Psoas muscle (tissue), 8 donors: ENCODE data around the gene ZRANB3. TPM values are rescaled to one million over a fixed set of nuclear protein-coding genes. Genes with fewer than 3 reads are reported as not detected.

Source experiments
- ATAC-seq, 4 donors: fragments of 200-7000 bp; cut with Tn5 transposase; one replicate each; pipeline ENCODE4 v1.9.1; 2020; ENCODE audit warnings: moderate library complexity in 3 of 4, mild to moderate bottlenecking in 2 of 4
- DNase-seq, 2 donors: peaks; one replicate each; pipeline ENCODE4 v3.0.0-alpha.2; 2020
- H3K27ac ChIP-seq: fragments of 200-600 bp; one replicate; pipeline ENCODE4 v1.8.0; 2022
- H3K27me3 ChIP-seq, 3 donors: fragments of 200-600 bp in 1 of 3; one replicate each; pipeline versions ENCODE4 v1.6.1 to v1.8.0; 2013 to 2022; ENCODE audit warnings: low read length in 2 of 3, mild to moderate bottlenecking in 2 of 3, moderate library complexity in 1 of 3; ENCODE audit not compliant: insufficient read depth in 3 of 3
- H3K36me3 ChIP-seq, 2 donors: fragments of 200-600 bp in 1 of 2; one replicate each; pipeline versions ENCODE4 v1.6.1 to v1.8.0; 2013 to 2022; ENCODE audit warnings: low read depth in 1 of 2, mild to moderate bottlenecking in 1 of 2, moderate library complexity in 1 of 2; ENCODE audit not compliant: insufficient read depth in 1 of 2
- H3K4me1 ChIP-seq: fragments of 200-600 bp; one replicate; pipeline ENCODE4 v1.8.0; 2022
- H3K4me3 ChIP-seq: fragments of 200-600 bp; one replicate; pipeline ENCODE4 v1.8.0; 2022; ENCODE audit warnings: mild to moderate bottlenecking
- H3K9me3 ChIP-seq: fragments of 200-600 bp; one replicate; pipeline ENCODE4 v1.8.0; 2022
- CTCF ChIP-seq: fragments of 200-600 bp; IDR thresholded peaks from one replicate; pipeline ENCODE4 v1.8.0; 2022; ENCODE audit warnings: antibody characterized with exemption
- WGBS, 3 donors: extraction: QIAGEN DNeasy Blood & Tissue Kit; methylation state at CpG; one replicate each; pipeline versions ENCODE4 v1.1.6 to v1.1.7; 2013; 5-methylcytosine and 5-hydroxymethylcytosine counted together
- intact Hi-C, 2 donors: fragments of 100-400 bp; cut with DNase I; formaldehyde crosslinking; loops; one replicate each; pipeline versions ENCODE4 v1.11.0 to v1.14.2; 2022
- polyA plus RNA-seq, 3 donors: library from polyadenylated mRNA; stranded (reverse); fragments of 200-250 nt; gene quantifications; one replicate each; pipeline ENCODE4 v1.2.3, GENCODE V29; 2013
- total RNA-seq, 4 donors: library from RNA; stranded (reverse); fragmentation: NEBNext Ultra II Directional in 2 of 4; extraction: Animal tissue kit (Norgen Biotek cat#: 25700) in 2 of 4; gene quantifications; one replicate each; pipeline versions ENCODE4 v1.2.1 to v1.2.4, GENCODE V29; 2021 to 2023
- donor health status: healthy with polysubstance abuse.
- donor health status: DM: no; HTN: no; CAD: no; lungs with moderate emphysema.
- donor health status: Bipolar disorder and iron deficiency.
- donor health status: healthy.
- donor health status: DM: yes; HTN: yes; CAD: no.
- donor health status: DM: no; HTN: no; CAD: no.
- donor health status: DM: no; HTN: no; CAD: no.
- donor health status: DM: yes; HTN: yes; CAD: no.

The ZRANB3 gene
- total and polyA plus RNA-seq, 7 donors = 1.3 to 6.4 (median 4.0) TPM

- H3K27me3 ChIP-seq = no peaks in the 10 kb centered on the region
- 96 to 97% (median 96%) methylated on average over 3 of the region's 3 CpGs for WGBS, 3 donors
- H3K4me3 ChIP-seq = no peak overlapping the region
- intact Hi-C loops = loop anchor here (10.0 kb wide), 2 partner anchors 587 to 607 kb away; partner anchors contain the start of gene UBXN4 (in 1 of the 2)
- no peak overlapping the region for H3K27ac ChIP-seq
- TF ChIP-seq CTCF = no peak
- no peaks in the 10 kb centered on the region for H3K4me1 ChIP-seq
- no peak for DNase-seq
- peaks cover 0 to 96% of the 10 kb centered on the region in 2 donors for H3K36me3 ChIP-seq
- no peak for ATAC-seq
- no peaks in the 10 kb centered on the region for H3K9me3 ChIP-seq
Measured at GRCh38 chr2:135157856-135158255, 373.2 kb downstream of the ZRANB3 start.

- no peaks in the 10 kb centered on the region for H3K4me1 ChIP-seq
- no peak for DNase-seq
- H3K27me3 ChIP-seq = no peaks in the 10 kb centered on the region
- ATAC-seq = no peak
- peaks cover 11 to 100% of the 10 kb centered on the region in 2 donors for H3K36me3 ChIP-seq
- H3K4me3 ChIP-seq = no peak overlapping the region
- no peaks in the 10 kb centered on the region for H3K9me3 ChIP-seq
- intact Hi-C loops = loop anchor here (10.0 kb wide), 2 partner anchors 590 to 610 kb away; partner anchors contain the start of gene UBXN4 (in 1 of the 2)
- no peak for TF ChIP-seq CTCF
- H3K27ac ChIP-seq = no peak overlapping the region
Measured at GRCh38 chr2:135154962-135155361, 376.1 kb downstream of the ZRANB3 start.

- peaks cover 11 to 74% of the 10 kb centered on the region in 2 donors for H3K36me3 ChIP-seq
- ATAC-seq = no peak
- intact Hi-C loops = loop anchor here (10.0 kb wide), 2 partner anchors 592 to 612 kb away; partner anchors contain the start of gene UBXN4 (in 1 of the 2)
Measured at GRCh38 chr2:135152361-135152760, 378.7 kb downstream of the ZRANB3 start.

GRCh38 chr2:135151615-135152014 lies 379.4 kb downstream of the ZRANB3 start:
- H3K36me3 ChIP-seq = peaks cover 11 to 70% of the 10 kb centered on the region in 2 donors
- H3K27me3 ChIP-seq = no peaks in the 10 kb centered on the region
- H3K27ac ChIP-seq = no peak overlapping the region
- no peaks in the 10 kb centered on the region for H3K4me1 ChIP-seq
- TF ChIP-seq CTCF = no peak
- no peak overlapping the region for H3K4me3 ChIP-seq
- ATAC-seq (no peak), DNase-seq (no peak)
- H3K9me3 ChIP-seq = no peaks in the 10 kb centered on the region
- intact Hi-C loops = loop anchor here (10.0 kb wide), 2 partner anchors 593 to 613 kb away; partner anchors contain the start of gene UBXN4 (in 1 of the 2)
- WGBS, 3 donors = 68 to 78% (median 68%) methylated on average over 3 of the region's 3 CpGs

More at GRCh38 chr2:135152361-135152760, 378.7 kb downstream of the ZRANB3 start:
- Histone ChIP-seq H3K27ac (no peak overlapping the region), H3K27me3 (no peaks in the 10 kb centered on the region), H3K4me1 (no peaks in the 10 kb centered on the region), H3K4me3 (no peak overlapping the region), H3K9me3 (no peaks in the 10 kb centered on the region)
- TF ChIP-seq CTCF = no peak
- WGBS, 3 donors = 93 to 96% (median 94%) methylated on average over 1 of the region's 1 CpG
- DNase-seq = no peak

- H3K9me3 ChIP-seq = no peaks in the 10 kb centered on the region
- H3K27ac ChIP-seq = no peak overlapping the region
- ATAC-seq (no peak), DNase-seq (no peak)
- no peak for TF ChIP-seq CTCF
- H3K4me3 ChIP-seq = no peak overlapping the region
- whole genome bisulfite sequencing, 3 donors = 88 to 96% (median 91%) methylated on average over 1 of the region's 1 CpG
- H3K36me3 ChIP-seq = peaks cover 11 to 61% of the 10 kb centered on the region in 2 donors
- no peaks in the 10 kb centered on the region for H3K27me3 ChIP-seq
- intact Hi-C loops = loop anchor here (10.0 kb wide), 2 partner anchors 594 to 614 kb away; partner anchors contain the start of gene UBXN4 (in 1 of the 2)
- no peaks in the 10 kb centered on the region for H3K4me1 ChIP-seq
Measured at GRCh38 chr2:135150725-135151124, 380.3 kb downstream of the ZRANB3 start.
